ENCODE data around the gene VPS41.

- TF ChIP-seq, protein P1, sequence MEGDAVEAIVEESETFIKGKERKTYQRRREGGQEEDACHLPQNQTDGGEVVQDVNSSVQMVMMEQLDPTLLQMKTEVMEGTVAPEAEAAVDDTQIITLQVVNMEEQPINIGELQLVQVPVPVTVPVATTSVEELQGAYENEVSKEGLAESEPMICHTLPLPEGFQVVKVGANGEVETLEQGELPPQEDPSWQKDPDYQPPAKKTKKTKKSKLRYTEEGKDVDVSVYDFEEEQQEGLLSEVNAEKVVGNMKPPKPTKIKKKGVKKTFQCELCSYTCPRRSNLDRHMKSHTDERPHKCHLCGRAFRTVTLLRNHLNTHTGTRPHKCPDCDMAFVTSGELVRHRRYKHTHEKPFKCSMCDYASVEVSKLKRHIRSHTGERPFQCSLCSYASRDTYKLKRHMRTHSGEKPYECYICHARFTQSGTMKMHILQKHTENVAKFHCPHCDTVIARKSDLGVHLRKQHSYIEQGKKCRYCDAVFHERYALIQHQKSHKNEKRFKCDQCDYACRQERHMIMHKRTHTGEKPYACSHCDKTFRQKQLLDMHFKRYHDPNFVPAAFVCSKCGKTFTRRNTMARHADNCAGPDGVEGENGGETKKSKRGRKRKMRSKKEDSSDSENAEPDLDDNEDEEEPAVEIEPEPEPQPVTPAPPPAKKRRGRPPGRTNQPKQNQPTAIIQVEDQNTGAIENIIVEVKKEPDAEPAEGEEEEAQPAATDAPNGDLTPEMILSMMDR (IDR thresholded peaks at IDR 0.05), result no peak
- no peak for TF ChIP-seq POLR2A (IDR thresholded peaks at IDR 0.05)
Measured at GRCh38 chr7:38685851-38686250, 223.1 kb downstream of the VPS41 start.
